Measurements from ENCODE around the gene INTS6. TPM values are rescaled to one million over a fixed set of nuclear protein-coding genes. Genes with fewer than 3 reads are reported as not detected.

INTS6 gene
- total RNA-seq, 2 experiments from 2014 or later = 40.4 to 41.0 TPM

DNA sequence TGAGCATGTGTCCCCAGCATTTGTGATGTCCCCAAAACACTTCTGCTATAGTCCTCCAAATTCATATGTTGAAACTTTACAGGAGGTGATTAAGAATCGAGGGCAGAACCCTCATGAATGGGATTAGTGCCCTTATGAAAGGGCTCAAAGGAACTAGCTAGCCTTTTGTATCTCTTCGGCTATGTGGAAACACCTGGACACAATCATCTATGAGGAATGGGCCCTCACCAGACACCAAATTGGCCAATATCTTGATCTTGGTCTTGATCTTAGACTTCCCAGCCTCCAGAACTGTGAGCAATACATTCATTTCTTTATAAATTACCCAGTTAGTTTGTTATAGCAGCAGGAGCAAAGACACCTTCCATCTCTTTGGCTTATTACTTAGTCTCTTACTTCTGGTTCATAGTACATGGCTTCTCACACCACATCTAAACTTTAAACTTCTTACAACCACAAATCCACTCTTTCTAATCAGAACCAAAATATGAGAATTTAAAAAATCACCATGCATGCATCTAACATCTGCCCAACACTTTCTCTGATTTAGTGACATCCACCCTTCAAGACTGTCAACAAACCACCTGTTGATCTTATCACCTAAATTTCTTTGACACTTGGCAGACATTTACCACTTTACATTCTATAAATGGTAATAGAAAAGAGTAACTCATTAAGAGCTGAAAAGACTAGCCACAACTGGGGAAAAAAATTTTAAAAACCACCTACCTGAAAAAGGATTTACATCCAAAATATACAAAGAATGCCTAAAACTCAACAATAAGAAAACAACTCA lies 120.1 kb downstream of the INTS6 start:
- no peaks in the 10 kb centered on the region for H3K9me3 Mint-ChIP-seq
- DNase-seq = no peak
- H3K27me3 Mint-ChIP-seq (ENCODE audit: low read depth) = no peaks in the 10 kb centered on the region
- intact Hi-C loops (cut with micrococcal nuclease) = no loop called here
- H3K36me3 Mint-ChIP-seq (ENCODE audit: low read depth) = no peaks in the 10 kb centered on the region
- CTCF ChIA-PET = no interaction called here
- H3K4me1 Mint-ChIP-seq (ENCODE audit: low read depth) = peaks cover 16% of the 10 kb centered on the region
- H3K4me3 Mint-ChIP-seq = no peak overlapping the region
- H3K27ac Mint-ChIP-seq = no peak overlapping the region

DNA sequence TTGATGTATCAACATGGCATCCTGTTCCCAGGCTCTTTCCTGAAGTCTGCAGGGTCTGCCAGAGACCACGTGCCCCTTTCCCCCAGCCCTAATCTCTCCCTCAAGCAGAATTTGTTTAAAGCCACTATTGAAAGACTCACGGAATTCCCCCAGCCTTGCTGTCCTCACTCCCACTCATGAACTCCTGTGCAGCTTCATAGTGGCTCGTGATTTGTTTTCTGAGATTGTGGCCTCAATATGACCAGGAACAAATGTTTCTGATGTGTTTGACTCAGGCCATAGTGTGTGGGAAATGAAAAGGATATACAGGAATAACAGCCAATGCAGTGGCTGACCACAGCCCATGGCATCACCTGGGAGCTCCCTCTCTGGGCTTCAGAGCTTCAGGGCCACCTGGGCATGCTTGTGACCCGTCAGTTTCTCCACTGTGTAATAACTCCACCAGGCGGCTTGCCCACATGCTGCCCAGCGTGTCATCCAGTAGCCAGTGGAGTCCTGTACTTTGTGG lies 121.4 kb downstream of the INTS6 start:
- no peak overlapping the region for H3K27ac Mint-ChIP-seq
- H3K9me3 Mint-ChIP-seq = no peaks in the 10 kb centered on the region
- CTCF ChIA-PET = no interaction called here
- intact Hi-C loops (cut with micrococcal nuclease) = no loop called here
- H3K4me3 Mint-ChIP-seq = no peak overlapping the region
- no peak for DNase-seq
- no peaks in the 10 kb centered on the region for H3K36me3 Mint-ChIP-seq (ENCODE audit: low read depth)
- peaks cover 16% of the 10 kb centered on the region for H3K4me1 Mint-ChIP-seq (ENCODE audit: low read depth)
- H3K27me3 Mint-ChIP-seq (ENCODE audit: low read depth) = no peaks in the 10 kb centered on the region

DNA sequence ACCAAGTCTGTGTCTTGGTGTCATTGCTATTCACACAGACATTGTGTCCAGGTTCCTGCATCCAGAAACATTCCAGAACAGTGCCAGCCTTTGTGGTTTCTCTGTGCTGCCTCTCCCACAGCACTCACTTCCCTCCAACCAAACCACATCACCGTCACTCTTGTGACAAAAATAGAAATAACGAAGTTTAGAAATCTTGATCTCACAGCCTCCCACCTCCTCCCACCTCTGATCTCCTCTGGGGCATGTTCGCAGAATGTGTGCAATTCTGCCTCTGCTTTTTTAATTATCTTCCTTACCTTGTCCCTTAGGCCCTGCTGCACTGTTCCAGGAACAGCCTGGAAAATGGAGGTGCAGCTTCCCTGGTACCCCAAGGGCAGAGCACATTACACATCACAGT lies 122.0 kb downstream of the INTS6 start:
- DNase-seq = peak; percentile 7
- CTCF ChIA-PET = interaction anchor here (0.7 kb wide), 1 partner anchor 21 kb away, joined by 3 read pairs; no protein-coding TSS in a partner anchor
- H3K36me3 Mint-ChIP-seq (ENCODE audit: low read depth) = no peaks in the 10 kb centered on the region
- no peak overlapping the region for H3K4me3 Mint-ChIP-seq
- H3K9me3 Mint-ChIP-seq = no peaks in the 10 kb centered on the region
- intact Hi-C loops (cut with micrococcal nuclease) = no loop called here
- H3K27ac Mint-ChIP-seq = no peak overlapping the region
- H3K4me1 Mint-ChIP-seq (ENCODE audit: low read depth) = peaks cover 16% of the 10 kb centered on the region
- H3K27me3 Mint-ChIP-seq (ENCODE audit: low read depth) = no peaks in the 10 kb centered on the region

DNA sequence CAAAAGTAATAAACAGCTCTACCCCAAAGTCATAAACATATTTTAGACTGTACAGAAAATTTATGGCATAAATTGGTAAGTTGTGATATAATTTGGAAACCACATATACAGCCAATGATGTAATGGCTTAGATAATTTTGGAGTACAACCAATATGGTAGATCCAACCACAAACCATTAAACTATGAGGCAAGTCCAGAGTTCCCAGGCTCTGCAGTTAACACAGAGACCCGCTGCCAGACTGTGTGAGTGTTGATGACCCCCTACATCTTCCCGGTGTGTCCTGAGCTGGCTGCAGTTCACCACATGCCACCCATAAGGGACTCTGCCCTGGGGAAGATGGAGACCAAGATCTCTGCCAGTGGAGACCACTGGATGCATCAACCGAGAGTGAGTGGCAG lies 123.2 kb downstream of the INTS6 start:
- CTCF ChIA-PET = interaction anchor here (0.9 to 1.2 kb wide), 2 partner anchors 43 to 168 kb away, joined by 3 to 5 read pairs; no protein-coding TSS in a partner anchor
- intact Hi-C loops (cut with micrococcal nuclease) = no loop called here
- H3K27me3 Mint-ChIP-seq (ENCODE audit: low read depth) = no peaks in the 10 kb centered on the region
- DNase-seq = no peak
- no peaks in the 10 kb centered on the region for H3K9me3 Mint-ChIP-seq
- H3K4me3 Mint-ChIP-seq = no peak overlapping the region
- H3K4me1 Mint-ChIP-seq (ENCODE audit: low read depth) = peaks cover 16% of the 10 kb centered on the region
- H3K27ac Mint-ChIP-seq = no peak overlapping the region
- H3K36me3 Mint-ChIP-seq (ENCODE audit: low read depth) = no peaks in the 10 kb centered on the region

DNA sequence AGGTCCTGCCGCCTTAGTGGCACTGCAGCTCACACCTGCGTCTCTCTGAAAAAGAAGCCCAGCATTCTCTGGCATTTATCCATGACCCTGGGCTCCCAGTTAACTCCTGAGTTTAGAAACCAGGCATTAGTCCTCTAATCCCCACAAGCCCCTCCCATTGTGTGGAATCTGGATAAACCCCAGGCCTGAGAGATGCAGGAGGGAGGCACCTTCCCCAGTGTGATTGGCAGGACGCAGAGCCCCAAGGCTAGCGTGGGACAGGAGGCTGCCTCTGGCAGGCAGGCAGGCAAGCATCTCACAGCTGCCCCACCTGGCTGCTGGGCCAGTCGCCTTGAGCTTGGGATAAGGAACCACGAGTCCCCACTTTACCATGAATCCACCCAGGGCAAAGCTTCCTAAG lies 124.3 kb downstream of the INTS6 start:
- no peak for DNase-seq
- peaks cover 16% of the 10 kb centered on the region for H3K4me1 Mint-ChIP-seq (ENCODE audit: low read depth)
- no peaks in the 10 kb centered on the region for H3K9me3 Mint-ChIP-seq
- intact Hi-C loops (cut with micrococcal nuclease) = no loop called here
- no peaks in the 10 kb centered on the region for H3K27me3 Mint-ChIP-seq (ENCODE audit: low read depth)
- no peak overlapping the region for H3K4me3 Mint-ChIP-seq
- no peak overlapping the region for H3K27ac Mint-ChIP-seq
- CTCF ChIA-PET = interaction anchor here (0.6 kb wide), 1 partner anchor 1606 kb away, joined by 3 read pairs; no protein-coding TSS in a partner anchor
- H3K36me3 Mint-ChIP-seq (ENCODE audit: low read depth) = no peaks in the 10 kb centered on the region

DNA sequence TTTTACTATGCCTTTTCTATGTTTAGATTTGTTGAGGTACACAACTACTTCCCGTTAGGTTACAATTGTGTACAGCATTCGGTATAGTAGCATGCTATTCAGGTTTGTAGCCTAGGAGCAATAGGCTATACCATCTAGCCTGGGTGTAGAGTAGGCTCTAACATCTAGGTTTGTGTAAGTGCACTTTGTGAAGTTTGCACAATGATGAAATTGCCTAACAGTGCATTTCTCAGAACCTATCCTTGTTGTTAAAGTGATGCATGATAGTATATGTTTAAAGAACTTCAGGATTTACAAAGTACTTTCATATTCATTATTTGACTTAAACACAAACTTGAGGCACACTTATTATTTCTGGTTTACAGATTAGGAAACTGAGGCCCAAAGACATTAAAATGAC lies 124.9 kb downstream of the INTS6 start:
- DNase-seq = no peak
- peaks cover 15% of the 10 kb centered on the region for H3K4me1 Mint-ChIP-seq (ENCODE audit: low read depth)
- H3K27ac Mint-ChIP-seq = no peak overlapping the region
- H3K9me3 Mint-ChIP-seq = no peaks in the 10 kb centered on the region
- CTCF ChIA-PET = interaction anchor here (1.7 kb wide), 1 partner anchor 42 kb away, joined by 5 read pairs; no protein-coding TSS in a partner anchor
- H3K36me3 Mint-ChIP-seq (ENCODE audit: low read depth) = no peaks in the 10 kb centered on the region
- no peak overlapping the region for H3K4me3 Mint-ChIP-seq
- intact Hi-C loops (cut with micrococcal nuclease) = no loop called here
- no peaks in the 10 kb centered on the region for H3K27me3 Mint-ChIP-seq (ENCODE audit: low read depth)

DNA sequence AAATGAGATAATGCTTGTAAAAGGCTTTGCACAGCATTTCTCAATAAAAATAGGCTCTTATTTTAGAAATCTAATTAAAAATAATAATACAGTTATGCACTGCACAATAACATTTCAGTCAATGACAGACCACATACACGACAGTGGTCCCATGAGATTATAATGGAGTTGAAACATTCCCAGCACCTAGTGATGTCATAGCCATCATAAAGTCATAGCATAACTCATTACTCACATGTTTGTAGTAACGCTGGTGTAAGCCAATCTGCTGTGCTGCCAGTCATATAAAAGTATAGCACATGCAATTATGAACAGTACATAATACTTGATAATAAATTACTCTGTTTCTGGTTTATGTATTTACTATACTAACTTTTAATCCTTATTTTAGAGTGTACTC lies 126.1 kb downstream of the INTS6 start:
- intact Hi-C loops (cut with micrococcal nuclease) = no loop called here
- H3K4me3 Mint-ChIP-seq = no peak overlapping the region

DNA sequence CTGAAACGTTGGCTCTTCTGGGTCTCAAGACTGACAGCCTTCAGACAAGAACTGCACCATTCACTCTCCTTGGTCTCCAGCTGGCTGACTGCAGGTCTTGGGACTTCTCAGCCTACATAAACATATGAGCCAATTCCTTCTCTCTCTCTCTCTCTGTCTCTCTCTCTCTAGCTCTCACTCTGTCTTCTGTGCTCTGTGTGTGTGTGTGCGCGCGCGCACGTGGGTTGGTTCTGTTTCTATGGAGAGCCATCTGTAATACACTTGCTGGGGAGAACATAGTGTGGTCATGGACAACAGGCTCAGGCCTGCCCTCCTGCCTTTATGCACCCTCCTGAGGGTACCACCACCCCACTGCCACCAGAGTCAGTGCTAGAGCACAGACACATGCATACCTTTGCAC lies 127.0 kb downstream of the INTS6 start:
- Mint-ChIP-seq H3K4me1 (ENCODE audit: low read depth) (peaks cover 4% of the 10 kb centered on the region), H3K27ac (no peak overlapping the region), H3K27me3 (ENCODE audit: low read depth) (no peaks in the 10 kb centered on the region), H3K36me3 (ENCODE audit: low read depth) (no peaks in the 10 kb centered on the region), H3K4me3 (no peak overlapping the region), H3K9me3 (no peaks in the 10 kb centered on the region)
- no peak for DNase-seq
- CTCF ChIA-PET = interaction anchor here (1.2 kb wide), 1 partner anchor 38 kb away, joined by 3 read pairs; no protein-coding TSS in a partner anchor
- intact Hi-C loops (cut with micrococcal nuclease) = no loop called here

More for the DNA sequence above, 126.1 kb downstream of the INTS6 start:
- no peaks in the 10 kb centered on the region for H3K9me3 Mint-ChIP-seq
- no peaks in the 10 kb centered on the region for H3K27me3 Mint-ChIP-seq (ENCODE audit: low read depth)
- H3K36me3 Mint-ChIP-seq (ENCODE audit: low read depth) = no peaks in the 10 kb centered on the region
- peaks cover 13% of the 10 kb centered on the region for H3K4me1 Mint-ChIP-seq (ENCODE audit: low read depth)
- DNase-seq = no peak
- H3K27ac Mint-ChIP-seq = no peak overlapping the region
- CTCF ChIA-PET = interaction anchor here (0.7 to 1.7 kb wide), 2 partner anchors 40 to 1823 kb away, joined by 3 to 5 read pairs; no protein-coding TSS in a partner anchor

DNA sequence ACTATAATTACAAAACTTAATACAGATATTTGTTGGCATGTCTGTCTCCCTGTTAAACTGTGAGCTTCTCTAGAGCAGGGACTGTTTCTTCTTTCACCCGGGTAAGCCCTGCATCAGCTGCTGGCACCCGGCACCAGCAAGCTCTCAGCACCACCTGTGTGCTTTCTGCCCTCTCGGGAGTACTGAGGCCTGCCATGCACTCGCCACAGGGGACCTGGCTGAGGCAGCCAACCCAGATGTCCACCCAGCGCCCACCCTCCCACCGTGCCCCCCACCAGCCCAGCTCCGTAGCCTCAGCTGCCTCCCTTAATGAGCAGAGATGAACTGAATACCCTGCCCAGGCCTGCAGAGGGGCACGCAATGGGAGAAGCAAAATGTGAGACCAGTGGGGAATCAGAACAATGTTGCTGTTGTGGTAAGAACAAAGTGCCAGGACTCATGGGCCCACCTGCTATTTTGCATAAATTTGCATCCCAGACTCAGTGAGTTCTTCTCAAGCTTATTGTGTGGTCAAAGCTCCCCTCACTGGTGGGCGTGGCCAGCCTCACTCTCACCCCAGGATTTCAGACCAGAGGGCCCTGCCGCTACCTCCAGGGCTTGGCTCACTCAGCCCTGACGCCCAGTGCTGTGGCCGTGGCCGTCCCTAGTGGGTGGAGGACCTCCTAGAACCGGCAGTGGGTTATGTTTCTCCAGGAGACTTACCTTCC lies 128.0 kb downstream of the INTS6 start:
- Mint-ChIP-seq H3K4me1 (ENCODE audit: low read depth) (no peaks in the 10 kb centered on the region), H3K27ac (no peak overlapping the region), H3K9me3 (no peaks in the 10 kb centered on the region), H3K36me3 (ENCODE audit: low read depth) (no peaks in the 10 kb centered on the region), H3K4me3 (no peak overlapping the region), H3K27me3 (ENCODE audit: low read depth) (no peaks in the 10 kb centered on the region)
- intact Hi-C loops (cut with micrococcal nuclease) = no loop called here
- CTCF ChIA-PET = interaction anchor here (1.2 kb wide), 1 partner anchor 37 kb away, joined by 3 read pairs; no protein-coding TSS in a partner anchor
- DNase-seq = no peak

DNA sequence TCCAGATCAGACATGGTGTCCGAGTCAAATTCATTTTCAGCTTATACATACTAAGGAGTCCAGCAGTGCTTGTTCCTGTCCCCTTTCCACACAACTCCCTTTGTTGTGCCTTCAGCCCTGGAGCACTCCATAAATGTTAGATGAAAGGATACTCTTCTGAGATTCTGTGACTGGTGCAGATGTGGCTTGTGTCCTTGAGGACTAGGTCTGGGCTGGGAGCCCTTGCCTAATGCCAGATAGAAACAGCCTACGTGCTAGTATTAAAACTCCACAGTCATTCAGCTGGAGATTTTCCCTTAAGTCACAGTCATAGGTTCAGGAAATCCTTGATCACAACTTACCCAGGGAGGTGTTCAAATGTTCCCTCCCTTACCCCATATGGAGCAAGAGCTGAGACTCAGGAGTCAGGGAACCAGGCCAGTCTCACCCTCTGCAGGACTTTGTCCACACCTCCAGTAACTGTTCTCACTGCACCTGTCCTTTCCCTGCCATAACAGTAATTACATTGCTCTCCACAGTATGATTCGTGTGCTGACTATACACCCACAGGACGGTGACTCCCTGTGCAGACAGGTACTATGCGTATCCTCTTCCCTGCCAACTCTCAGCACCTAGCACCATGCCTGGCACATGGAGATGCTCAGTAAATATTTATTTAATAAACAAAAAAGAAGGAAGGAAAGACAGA lies 128.9 kb downstream of the INTS6 start:
- intact Hi-C loops (cut with micrococcal nuclease) = no loop called here
- Mint-ChIP-seq H3K27ac (no peak overlapping the region), H3K9me3 (no peaks in the 10 kb centered on the region), H3K27me3 (ENCODE audit: low read depth) (no peaks in the 10 kb centered on the region), H3K36me3 (ENCODE audit: low read depth) (no peaks in the 10 kb centered on the region), H3K4me1 (ENCODE audit: low read depth) (no peaks in the 10 kb centered on the region), H3K4me3 (no peak overlapping the region)
- no peak for DNase-seq
- CTCF ChIA-PET = no interaction called here

DNA sequence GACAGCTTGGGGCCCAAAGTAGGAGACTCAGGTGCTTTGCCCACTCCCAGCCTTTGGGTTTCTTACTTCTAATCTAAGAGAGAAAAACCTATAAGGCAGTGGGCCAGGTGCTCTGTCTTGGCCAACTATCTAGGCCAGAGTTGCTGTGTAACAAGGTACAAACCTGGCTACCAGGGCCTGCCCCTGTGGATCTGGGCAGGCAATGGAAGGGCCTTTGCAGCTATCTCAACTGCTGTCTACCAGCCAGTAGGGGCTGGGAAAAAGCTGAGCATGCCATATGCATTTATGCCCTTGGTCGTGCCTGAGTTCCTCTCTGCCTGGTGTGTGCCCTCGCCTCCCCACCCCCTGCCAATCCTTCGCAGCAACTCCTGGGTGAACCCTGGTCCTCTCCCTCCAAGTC lies 130.0 kb downstream of the INTS6 start:
- CTCF ChIA-PET = interaction anchor here (0.6 kb wide), 1 partner anchor 198 kb away, joined by 3 read pairs; no protein-coding TSS in a partner anchor
- Mint-ChIP-seq H3K4me1 (ENCODE audit: low read depth) (no peaks in the 10 kb centered on the region), H3K4me3 (no peak overlapping the region), H3K36me3 (ENCODE audit: low read depth) (no peaks in the 10 kb centered on the region), H3K27ac (no peak overlapping the region), H3K9me3 (no peaks in the 10 kb centered on the region), H3K27me3 (ENCODE audit: low read depth) (no peaks in the 10 kb centered on the region)
- no peak for DNase-seq
- intact Hi-C loops (cut with micrococcal nuclease) = no loop called here

DNA sequence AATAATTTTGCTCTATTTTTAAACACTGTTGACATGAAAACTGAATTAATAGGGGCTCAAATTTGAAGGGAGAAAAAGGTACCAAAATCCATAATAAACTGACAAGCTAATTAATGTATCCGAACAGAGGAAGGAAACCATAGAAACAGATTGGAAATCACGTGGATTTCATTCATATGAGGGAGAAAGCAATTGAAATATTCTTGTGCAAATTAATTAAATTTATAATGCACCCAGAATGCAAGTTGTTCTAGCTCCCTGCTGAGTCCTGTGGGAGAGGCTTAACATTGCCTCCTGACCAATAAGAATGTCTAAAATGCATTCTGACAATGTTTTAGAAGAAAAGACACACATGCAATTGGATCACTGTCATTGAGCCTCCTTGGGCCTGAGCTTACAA lies 131.0 kb downstream of the INTS6 start:
- Mint-ChIP-seq H3K4me1 (ENCODE audit: low read depth) (no peaks in the 10 kb centered on the region), H3K4me3 (no peak overlapping the region), H3K36me3 (ENCODE audit: low read depth) (no peaks in the 10 kb centered on the region), H3K27ac (no peak overlapping the region), H3K27me3 (ENCODE audit: low read depth) (no peaks in the 10 kb centered on the region), H3K9me3 (no peaks in the 10 kb centered on the region)
- CTCF ChIA-PET = no interaction called here
- DNase-seq = no peak
- intact Hi-C loops (cut with micrococcal nuclease) = no loop called here

Measured in activated naive CD4-positive, alpha-beta T cell treated with anti-CD3 and anti-CD28 coated beads for 36 hours (primary cell).